ENCODE measurements around the gene CACHD1.

The CACHD1 gene

GRCh38 chr1:64703600-64703999 is 233.7 kb downstream of the CACHD1 start:
- CTCF ChIA-PET: interaction anchor here (1.3 to 1.5 kb wide), 2 partner anchors 11 to 28 kb away, joined by 3 to 4 read pairs; no protein-coding TSS in a partner anchor
- no peak for DNase-seq (ENCODE audit: low read depth, low spot score)

DNA sequence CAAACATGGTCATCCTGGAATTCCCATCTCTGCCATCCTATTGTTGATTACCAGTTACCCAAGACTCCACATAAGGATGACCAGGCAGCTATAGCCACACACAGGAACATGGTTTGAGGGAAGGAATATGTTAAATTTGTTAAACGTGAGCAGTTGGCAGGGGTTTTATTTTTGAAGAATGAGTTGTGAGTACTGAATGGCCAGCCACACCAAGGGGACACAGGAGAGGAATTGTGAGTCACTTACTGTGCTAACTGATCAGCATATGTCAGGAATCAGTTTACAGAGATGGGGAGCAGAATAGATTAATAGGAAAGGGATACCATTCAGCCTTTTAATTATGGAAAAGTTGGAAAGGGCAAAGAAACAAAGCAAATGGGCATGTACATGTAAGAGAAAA is 235.7 kb downstream of the CACHD1 start:
- POLR2A ChIA-PET: no interaction called here
- no peak overlapping the region for H3K4me3 ChIP-seq (ENCODE audit: low read depth, low read length)
- DNase-seq (ENCODE audit: low read depth, low spot score): no peak
- CTCF ChIA-PET: no interaction called here
- no peak for TF ChIP-seq CTCF (IDR thresholded peaks at IDR 0.05; ENCODE audit: insufficient read depth, low read length, missing control alignments)

More at GRCh38 chr1:64703600-64703999, 233.7 kb downstream of the CACHD1 start:
- H3K4me3 ChIP-seq (ENCODE audit: low read depth, low read length): no peak overlapping the region
- POLR2A ChIA-PET: no interaction called here
- no peak for TF ChIP-seq CTCF (IDR thresholded peaks at IDR 0.05; ENCODE audit: insufficient read depth, low read length, missing control alignments)

DNA sequence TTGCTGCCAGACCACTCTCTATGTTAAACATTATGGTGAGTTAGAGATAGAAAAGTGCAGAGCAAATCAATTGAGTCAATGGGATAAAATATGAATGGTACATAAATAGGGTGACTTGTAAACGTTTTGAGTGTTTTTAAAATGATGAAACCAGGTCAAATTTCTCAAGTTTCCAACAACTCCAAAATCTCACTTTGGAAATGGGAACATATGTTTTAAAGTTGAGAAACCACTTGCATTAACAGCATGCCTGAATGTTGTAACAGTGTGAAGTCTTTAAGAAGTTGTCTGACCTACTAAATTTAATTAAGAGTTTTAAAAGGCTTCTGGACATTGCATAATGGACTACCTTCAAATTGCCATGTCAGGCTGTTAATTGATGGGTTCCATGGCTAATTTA is 241.3 kb downstream of the CACHD1 start:
- DNase-seq (ENCODE audit: low read depth, low spot score): no peak
- TF ChIP-seq CTCF (IDR thresholded peaks at IDR 0.05; ENCODE audit: insufficient read depth, low read length, missing control alignments): no peak
- no peak overlapping the region for H3K4me3 ChIP-seq (ENCODE audit: low read depth, low read length)
- ChIA-PET POLR2A (no interaction called here), CTCF (no interaction called here)

DNA sequence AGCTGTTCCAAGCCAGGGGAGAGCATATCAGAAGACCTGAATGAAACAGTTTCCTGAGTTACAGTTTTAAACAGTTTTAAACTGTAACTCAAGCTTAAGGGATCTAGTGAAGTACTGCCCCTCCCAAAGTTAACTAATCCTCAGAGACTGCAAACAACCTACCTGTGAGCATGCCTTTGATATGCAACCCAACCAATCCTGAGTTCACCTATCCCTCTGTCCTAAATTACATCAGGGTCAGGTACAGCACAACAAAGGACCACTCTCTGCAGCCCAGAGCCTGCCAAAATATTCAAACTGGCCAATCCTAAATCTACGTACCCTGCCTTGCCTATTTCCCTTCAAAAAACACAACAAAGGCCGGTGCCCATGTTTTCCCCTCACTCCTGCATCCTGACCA is 242.1 kb downstream of the CACHD1 start:
- no peak overlapping the region for H3K4me3 ChIP-seq (ENCODE audit: low read depth, low read length)
- ChIA-PET CTCF (no interaction called here), POLR2A (no interaction called here)
- no peak for TF ChIP-seq CTCF (IDR thresholded peaks at IDR 0.05; ENCODE audit: insufficient read depth, low read length, missing control alignments)
- DNase-seq (ENCODE audit: low read depth, low spot score): no peak

DNA sequence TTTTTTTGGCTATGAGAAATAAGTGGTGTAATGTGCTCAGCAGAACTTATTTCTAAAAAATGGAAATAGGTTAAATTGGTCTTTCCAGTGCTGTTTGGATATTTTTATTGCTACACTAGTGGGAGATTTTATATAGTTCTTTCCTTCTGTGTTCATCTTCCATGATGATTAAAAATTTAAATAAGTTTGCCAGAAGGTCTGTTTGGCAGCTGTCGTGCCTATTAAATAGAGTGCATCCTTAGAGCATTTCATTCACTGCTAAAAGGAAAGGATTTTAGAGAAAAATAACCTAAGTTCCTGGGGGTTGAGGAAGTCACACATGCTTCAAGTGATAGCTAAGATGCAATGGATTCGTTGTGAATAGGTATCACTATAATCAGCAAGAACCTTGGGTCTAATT is 245.3 kb downstream of the CACHD1 start:
- DNase-seq (ENCODE audit: low read depth, low spot score): no peak
- TF ChIP-seq CTCF (IDR thresholded peaks at IDR 0.05; ENCODE audit: insufficient read depth, low read length, missing control alignments): no peak
- no peak overlapping the region for H3K4me3 ChIP-seq (ENCODE audit: low read depth, low read length)
- POLR2A ChIA-PET: no interaction called here
- CTCF ChIA-PET: no interaction called here

GRCh38 chr1:64721135-64721534 is 251.2 kb downstream of the CACHD1 start:
- no peak for TF ChIP-seq CTCF (IDR thresholded peaks at IDR 0.05; ENCODE audit: insufficient read depth, low read length, missing control alignments)
- CTCF ChIA-PET: no interaction called here
- H3K4me3 ChIP-seq (ENCODE audit: low read depth, low read length): no peak overlapping the region
- DNase-seq (ENCODE audit: low read depth, low spot score): no peak
- POLR2A ChIA-PET: no interaction called here

All from AG04449 (cell line).